Fibroblast of lung (primary cell): ENCODE measurements around the gene BASP1. TPM values are rescaled to one million over a fixed set of nuclear protein-coding genes. Genes with fewer than 3 reads are reported as not detected.

Experiments
- DNase-seq, 2 donors: peaks; one replicate each; pipeline versions ENCODE4 v3.0.0 to v3.0.0-alpha.2; 2010; ENCODE audit warnings: low read depth in 2 of 2
- H2AFZ ChIP-seq: 2 replicates; pipeline ENCODE4 v1.5.1; 2012; ENCODE audit warnings: low read length, control low read depth, inconsistent platforms
- H3K27ac ChIP-seq: 2 replicates; pipeline ENCODE4 v1.5.1; 2011; ENCODE audit warnings: low read length, control low read depth; ENCODE audit not compliant: insufficient read depth
- H3K27me3 ChIP-seq: 2 replicates; pipeline ENCODE4 v1.5.1; 2011; ENCODE audit warnings: mild to moderate bottlenecking, low read length; ENCODE audit not compliant: control insufficient read depth, insufficient read depth
- H3K36me3 ChIP-seq: 2 replicates; pipeline ENCODE4 v1.5.1; 2011; ENCODE audit warnings: low read length; ENCODE audit not compliant: control insufficient read depth, insufficient read depth
- H3K4me1 ChIP-seq: 2 replicates; pipeline ENCODE4 v1.5.1; 2011; ENCODE audit warnings: low read length; ENCODE audit not compliant: control insufficient read depth, insufficient read depth; ENCODE audit errors: extremely low read depth
- H3K4me2 ChIP-seq: 2 replicates; pipeline ENCODE4 v1.5.1; 2011; ENCODE audit warnings: low read length, control low read depth; ENCODE audit not compliant: insufficient read depth; ENCODE audit errors: extremely low read depth
- H3K4me3 ChIP-seq, 4 experiments: fragments of 200-600 bp in 1 of 4; sonication (generic) in 1 of 4; replicated peaks in 1 of 4; 2 replicates each; pipeline ENCODE4 v1.5.1; 2011 to 2016; ENCODE audit warnings: low read length in 4 of 4, low read depth in 3 of 4, mild to moderate bottlenecking in 3 of 4, control low read depth in 2 of 4, inconsistent platforms in 1 of 4, mixed read lengths in 1 of 4; ENCODE audit not compliant: insufficient read depth in 1 of 4; ENCODE audit errors: control extremely low read depth in 1 of 4
- H3K79me2 ChIP-seq: 2 replicates; pipeline ENCODE4 v1.5.1; 2012; ENCODE audit warnings: mild to moderate bottlenecking, low read length, inconsistent platforms; ENCODE audit not compliant: control insufficient read depth, insufficient read depth
- H3K9ac ChIP-seq: 2 replicates; pipeline ENCODE4 v1.5.1; 2011; ENCODE audit warnings: mild to moderate bottlenecking, low read length, control low read depth; ENCODE audit not compliant: insufficient read depth
- H3K9me3 ChIP-seq: 2 replicates; pipeline ENCODE4 v1.5.1; 2012; ENCODE audit warnings: low read depth, low read length; ENCODE audit not compliant: control insufficient read depth, insufficient read depth
- H4K20me1 ChIP-seq: 2 replicates; pipeline ENCODE4 v1.5.1; 2011; ENCODE audit warnings: low read length; ENCODE audit not compliant: control insufficient read depth, insufficient read depth; ENCODE audit errors: extremely low read depth
- CTCF ChIP-seq, 2 donors: IDR thresholded peaks in 1 of 2; conservative IDR thresholded peaks in 1 of 2; 1 replicate in 1 of 2; 2 replicates in 1 of 2; pipeline ENCODE4 v1.5.1; 2011 to 2012; ENCODE audit warnings: low read length in 2 of 2, control low read depth in 1 of 2, inconsistent platforms in 1 of 2, low read depth in 1 of 2, mild to moderate bottlenecking in 1 of 2
- EZH2 ChIP-seq: IDR thresholded peaks from 2 replicates; pipeline ENCODE4 v1.5.1; 2012; ENCODE audit warnings: low read length, control low read depth, mild to moderate bottlenecking; ENCODE audit errors: missing control alignments
- polyA minus RNA-seq: library from RNA; depleted of rRNA, polyadenylated mRNA; stranded (reverse); fragments of >200 nt; gene quantifications from 2 replicates; pipeline ENCODE4 v1.2.3, GENCODE V29; 2011; ENCODE audit warnings: low replicate concordance
- polyA plus RNA-seq, 2 donors: library from polyadenylated mRNA; depleted of rRNA in 1 of 2; stranded (reverse) in 1 of 2; unstranded in 1 of 2; fragments of >200 nt; gene quantifications; 2 replicates each; pipeline ENCODE4 v1.2.1, GENCODE V29; 2011 to 2012; ENCODE audit warnings: missing spikeins in 1 of 2
- total RNA-seq: library from RNA; depleted of rRNA; stranded (reverse); fragments of >200 nt; gene quantifications from 2 replicates; pipeline ENCODE4 v1.2.1, GENCODE V29; 2014

Gene BASP1, protein sequence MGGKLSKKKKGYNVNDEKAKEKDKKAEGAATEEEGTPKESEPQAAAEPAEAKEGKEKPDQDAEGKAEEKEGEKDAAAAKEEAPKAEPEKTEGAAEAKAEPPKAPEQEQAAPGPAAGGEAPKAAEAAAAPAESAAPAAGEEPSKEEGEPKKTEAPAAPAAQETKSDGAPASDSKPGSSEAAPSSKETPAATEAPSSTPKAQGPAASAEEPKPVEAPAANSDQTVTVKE
- total RNA-seq (125 and 186 TPM in 2 replicates), polyA plus RNA-seq (248 and 265 TPM in 2 replicates), polyA minus RNA-seq (10.7 and 18.5 TPM in 2 replicates)
- 186 and 224 TPM in 2 replicates for polyA plus RNA-seq (2012)

GRCh38 chr5:17217493-17218352, at the start of gene BASP1:
Gene BASP1, plus strand, starts transcription at chr5:17217631. Its CDS starts 57,586 bp downstream, at chr5:17275217.
- Histone ChIP-seq H3K4me3 (peak within 1 kb of the TSS; percentile 88 to 96 (median 92)), H3K27ac (peak within 1 kb of the TSS; percentile 95), H4K20me1 (no peaks in the 10 kb centered on the region), H3K9ac (peak within 1 kb of the TSS; percentile 89), H3K4me2 (peak within 1 kb of the TSS; percentile 53), H3K79me2 (peaks cover 53% of the 10 kb centered on the region), H3K27me3 (no peaks in the 10 kb centered on the region), H2AFZ (peak within 1 kb of the TSS; percentile 73), H3K36me3 (no peaks in the 10 kb centered on the region), H3K4me1 (no peaks in the 10 kb centered on the region), H3K9me3 (no peaks in the 10 kb centered on the region)
- peak; percentile 82 to 85 for DNase-seq
- TF ChIP-seq CTCF (conservative IDR thresholded peaks at IDR 0.05 in 1 of 2, IDR thresholded peaks at IDR 0.05 in 1 of 2; ENCODE audit: low read depth in 1 of 2, low read length in 2 of 2) (no peak), EZH2 (no peak)

- Histone ChIP-seq H3K27ac (peak overlapping the region; percentile 27), H3K4me3 (no peak overlapping the region), H3K9me3 (no peaks in the 10 kb centered on the region), H3K79me2 (no peaks in the 10 kb centered on the region), H3K36me3 (no peaks in the 10 kb centered on the region), H4K20me1 (no peaks in the 10 kb centered on the region), H3K4me2 (peak overlapping the region; percentile 65), H3K4me1 (peaks cover 11% of the 10 kb centered on the region), H3K27me3 (no peaks in the 10 kb centered on the region), H2AFZ (no peak overlapping the region), H3K9ac (no peak overlapping the region)
- no peak for TF ChIP-seq CTCF (conservative IDR thresholded peaks at IDR 0.05 in 1 of 2, IDR thresholded peaks at IDR 0.05 in 1 of 2; ENCODE audit: low read depth in 1 of 2, low read length in 2 of 2)
- TF ChIP-seq EZH2: no peak
- DNase-seq: peak; percentile 83 to 88
Measured at GRCh38 chr5:17169507-17169906, 47.9 kb upstream of the BASP1 start.

- H3K36me3 ChIP-seq: no peaks in the 10 kb centered on the region
- H3K4me2 ChIP-seq: no peak overlapping the region
- H4K20me1 ChIP-seq: no peaks in the 10 kb centered on the region
- H2AFZ ChIP-seq: no peak overlapping the region
- H3K79me2 ChIP-seq: no peaks in the 10 kb centered on the region
- no peak for DNase-seq
- H3K9me3 ChIP-seq: no peaks in the 10 kb centered on the region
- H3K4me1 ChIP-seq: peaks cover 8% of the 10 kb centered on the region
- no peak overlapping the region for H3K9ac ChIP-seq
- TF ChIP-seq CTCF (conservative IDR thresholded peaks at IDR 0.05 in 1 of 2, IDR thresholded peaks at IDR 0.05 in 1 of 2; ENCODE audit: low read depth in 1 of 2, low read length in 2 of 2): no peak
- TF ChIP-seq EZH2: no peak
- no peaks in the 10 kb centered on the region for H3K27me3 ChIP-seq
- H3K4me3 ChIP-seq: no peak overlapping the region
- no peak overlapping the region for H3K27ac ChIP-seq
Measured at GRCh38 chr5:17172791-17173190, 44.6 kb upstream of the BASP1 start.
